RCC 7860 (cell line): Measurements from ENCODE around the gene CEBPE.
A peak's percentile ranks its signal among the peaks of the same experiment; 100 is the strongest.

Source experiments
- DNase-seq: peaks from one replicate; pipeline ENCODE4 v3.0.0-alpha.2; 2015; ENCODE audit warnings: low spot score
- FAIRE-seq: peaks from 2 replicates; lab custom pipeline; 2012; peaks lifted over from hg19 to GRCh38; lab: Jason Lieb, UNC

Gene CEBPE

GRCh38 chr14:23118506-23119362, at the start of gene CEBPE:
Gene CEBPE (minus strand): TSS chr14:23119255. CDS start chr14:23119091, 164 bp downstream.
- DNase-seq: no peak
- no peak for FAIRE-seq

GRCh38 chr14:23168246-23168645, 49.2 kb upstream of the CEBPE start:
- no peak for FAIRE-seq
- no peak for DNase-seq

- FAIRE-seq: no peak
- DNase-seq: no peak
Measured at GRCh38 chr14:23167116-23167847, 48.2 kb upstream of the CEBPE start.

GRCh38 chr14:23164949-23165348, 45.9 kb upstream of the CEBPE start:
- DNase-seq (no peak), FAIRE-seq (no peak)

GRCh38 chr14:23164250-23164649, 45.2 kb upstream of the CEBPE start:
- FAIRE-seq: no peak
- no peak for DNase-seq

GRCh38 chr14:23163830-23164229, 44.8 kb upstream of the CEBPE start:
- DNase-seq: no peak
- FAIRE-seq: no peak

GRCh38 chr14:23162800-23163199, 43.7 kb upstream of the CEBPE start:
- no peak for DNase-seq
- no peak for FAIRE-seq

- FAIRE-seq (no peak), DNase-seq (no peak)
Measured at GRCh38 chr14:23162005-23162404, 43.0 kb upstream of the CEBPE start.

GRCh38 chr14:23160924-23161522, 42.0 kb upstream of the CEBPE start:
- FAIRE-seq (no peak), DNase-seq (peak; percentile 22)

- FAIRE-seq (no peak), DNase-seq (no peak)
Measured at GRCh38 chr14:23159532-23159931, 40.5 kb upstream of the CEBPE start.

- FAIRE-seq: no peak
- DNase-seq: no peak
Measured at GRCh38 chr14:23158779-23159178, 39.7 kb upstream of the CEBPE start.

GRCh38 chr14:23154964-23155587, 36.0 kb upstream of the CEBPE start:
- DNase-seq: peak; percentile 45
- no peak for FAIRE-seq

GRCh38 chr14:23153851-23154796, 35.1 kb upstream of the CEBPE start:
- FAIRE-seq (no peak), DNase-seq (no peak)

- DNase-seq: no peak
- FAIRE-seq: no peak
Measured at GRCh38 chr14:23151342-23151741, 32.3 kb upstream of the CEBPE start.

- no peak for DNase-seq
- no peak for FAIRE-seq
Measured at GRCh38 chr14:23149745-23150144, 30.7 kb upstream of the CEBPE start.

- no peak for FAIRE-seq
Measured at GRCh38 chr14:23148591-23149249, 29.7 kb upstream of the CEBPE start.

GRCh38 chr14:23147676-23148075, 28.6 kb upstream of the CEBPE start:
- DNase-seq (no peak), FAIRE-seq (no peak)

More at GRCh38 chr14:23148591-23149249, 29.7 kb upstream of the CEBPE start:
- no peak for DNase-seq

GRCh38 chr14:23146980-23147379, 27.9 kb upstream of the CEBPE start:
- FAIRE-seq: no peak
- no peak for DNase-seq

- no peak for DNase-seq
- FAIRE-seq: no peak
Measured at GRCh38 chr14:23146351-23146910, 27.4 kb upstream of the CEBPE start.
